Fibroblast of skin of right quadriceps (primary cell): ENCODE data around the gene ORMDL3.
A peak's percentile ranks its signal among the peaks of the same experiment; 100 is the strongest.
"Not testable (repeated sequence)": the region's sequence is repeated elsewhere in the genome, so short reads cannot be mapped to it uniquely, and the experiment has no call there.

ENCODE experiments used
- DNase-seq: peaks from one replicate; pipeline ENCODE4 v3.0.0-alpha.2; 2013

ORMDL3 gene

GRCh38 chr17:39923836-39924690 is 3.3 kb downstream of the ORMDL3 start:
- DNase-seq = no peak

DNA sequence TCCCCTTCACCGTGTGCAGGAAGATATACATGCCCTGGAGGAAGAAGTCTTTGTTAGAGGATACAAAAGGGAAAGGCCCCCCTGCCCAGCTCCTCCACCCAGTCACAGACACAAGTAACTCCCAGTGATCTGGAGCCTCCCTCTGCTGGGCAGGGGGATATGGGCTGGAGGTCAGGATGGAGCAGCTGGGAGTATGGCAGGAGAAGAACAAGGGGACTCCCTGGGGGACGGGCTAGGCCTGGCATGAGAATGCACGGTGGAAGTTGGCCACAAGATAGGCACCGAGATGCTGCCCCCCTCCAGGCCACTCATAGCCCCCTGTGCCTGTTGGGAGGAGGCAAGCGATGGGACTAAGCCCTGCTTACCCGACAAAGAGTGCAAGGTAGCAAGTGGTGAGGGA is 4.2 kb downstream of the ORMDL3 start:
- DNase-seq = no peak

- no peak for DNase-seq
Measured at GRCh38 chr17:39922006-39922405, 5.4 kb downstream of the ORMDL3 start.

DNA sequence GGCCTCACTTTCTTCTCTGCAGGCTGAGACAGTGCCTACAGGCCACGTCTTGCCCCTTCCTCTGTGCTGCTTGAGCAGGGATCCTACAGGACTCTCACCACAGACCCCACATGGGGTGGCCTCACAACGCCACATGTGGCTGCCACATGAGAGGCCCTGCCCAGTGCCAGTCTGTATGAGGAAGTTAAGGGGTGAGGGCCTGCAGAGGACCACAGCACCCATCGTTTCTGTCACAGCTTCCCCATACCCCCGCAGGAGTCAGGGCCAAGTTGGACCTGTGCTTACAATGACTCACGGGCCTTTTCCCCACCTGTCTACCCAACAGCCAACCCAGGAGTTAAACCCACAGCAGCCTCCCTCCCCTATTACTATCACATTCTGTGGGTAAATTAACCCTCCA is 6.1 kb downstream of the ORMDL3 start:
- no peak for DNase-seq

DNA sequence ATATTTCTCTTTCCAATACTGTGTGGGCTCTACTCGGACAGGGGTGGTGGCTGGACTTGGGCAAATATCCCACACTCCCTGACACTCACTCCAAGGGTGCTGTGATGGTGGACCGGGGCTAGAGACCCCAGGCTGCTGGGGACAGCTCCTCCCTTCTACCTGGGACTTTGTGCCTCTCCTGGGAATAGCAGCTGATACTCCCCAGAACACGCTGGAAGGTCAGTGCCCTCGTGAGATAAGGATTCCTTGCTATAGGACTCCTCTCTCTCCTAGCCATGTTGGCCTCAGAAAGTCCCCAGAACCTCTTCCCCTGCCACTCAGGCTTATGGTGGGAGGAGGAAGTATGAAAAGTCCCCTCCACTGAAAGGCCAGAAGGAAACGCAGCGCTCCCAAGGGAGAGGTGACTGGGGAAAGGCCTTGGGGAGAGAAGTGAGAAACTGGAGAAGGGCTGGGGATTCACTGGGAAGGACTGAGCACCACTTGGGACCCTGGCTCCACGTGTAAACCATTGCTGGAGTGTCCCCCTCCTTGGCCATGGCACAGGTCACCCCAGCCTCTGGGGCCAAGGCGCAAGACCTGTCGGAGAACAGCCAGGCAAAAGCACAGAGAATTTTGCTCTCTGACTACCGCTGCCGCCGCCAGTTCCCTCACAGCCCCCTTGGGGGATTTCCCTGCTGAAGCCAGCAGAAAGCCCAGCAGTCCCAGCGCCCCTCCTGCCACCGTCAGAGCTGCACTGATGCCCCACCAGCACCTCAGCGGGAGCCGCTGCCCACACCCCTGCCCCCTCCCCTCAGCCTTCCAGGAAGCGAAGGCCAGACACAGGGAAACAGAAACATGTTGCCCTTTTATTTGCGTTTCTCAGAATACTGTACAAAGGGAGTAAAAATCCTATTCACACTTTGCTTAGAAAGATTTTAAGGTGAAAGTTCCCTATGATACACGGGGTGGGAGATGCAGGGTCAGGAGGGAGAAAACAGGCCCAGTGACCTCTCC is 6.9 kb downstream of the ORMDL3 start:
- DNase-seq = no peak

GRCh38 chr17:39919087-39919683 is 8.2 kb downstream of the ORMDL3 start:
- DNase-seq = no peak

DNA sequence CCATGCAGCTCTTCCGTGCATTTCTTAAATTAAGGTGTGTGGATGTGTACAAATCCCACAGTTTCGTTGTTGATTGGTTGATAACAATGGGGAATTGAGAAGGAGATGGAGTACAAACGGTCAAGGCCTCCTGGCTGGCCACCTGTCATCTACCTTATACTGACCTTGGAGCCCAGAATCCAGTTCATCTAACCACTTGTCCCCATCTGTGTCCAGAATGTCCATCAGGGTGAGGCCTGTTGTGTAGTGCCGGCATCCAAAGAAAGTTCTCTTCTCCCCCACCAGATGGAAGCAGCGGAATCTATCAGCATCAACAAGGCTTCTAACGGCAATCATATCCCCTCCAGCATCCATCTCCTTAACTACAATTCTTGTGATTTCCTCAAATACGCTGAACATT is 10.5 kb downstream of the ORMDL3 start:
- no peak for DNase-seq

DNA sequence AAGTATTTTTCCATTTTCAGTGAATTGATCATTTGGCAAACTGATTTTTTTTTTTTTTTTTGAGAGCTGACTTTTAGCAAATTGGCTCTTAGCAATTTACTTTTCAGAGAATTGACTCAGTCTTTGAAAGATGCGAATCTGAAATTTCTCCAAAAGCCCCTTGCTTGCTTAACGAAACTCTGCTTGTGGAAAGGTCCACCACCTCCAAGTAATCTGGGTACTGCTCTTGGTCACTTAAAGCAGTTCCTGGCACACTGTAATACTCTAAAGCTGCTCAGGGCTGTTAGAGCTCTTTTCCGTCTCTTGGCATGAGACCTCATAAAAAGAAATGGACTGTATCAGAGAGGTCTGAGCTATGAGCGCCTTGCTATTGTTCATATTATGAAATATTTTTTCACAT is 11.8 kb downstream of the ORMDL3 start:
- no peak for DNase-seq

DNA sequence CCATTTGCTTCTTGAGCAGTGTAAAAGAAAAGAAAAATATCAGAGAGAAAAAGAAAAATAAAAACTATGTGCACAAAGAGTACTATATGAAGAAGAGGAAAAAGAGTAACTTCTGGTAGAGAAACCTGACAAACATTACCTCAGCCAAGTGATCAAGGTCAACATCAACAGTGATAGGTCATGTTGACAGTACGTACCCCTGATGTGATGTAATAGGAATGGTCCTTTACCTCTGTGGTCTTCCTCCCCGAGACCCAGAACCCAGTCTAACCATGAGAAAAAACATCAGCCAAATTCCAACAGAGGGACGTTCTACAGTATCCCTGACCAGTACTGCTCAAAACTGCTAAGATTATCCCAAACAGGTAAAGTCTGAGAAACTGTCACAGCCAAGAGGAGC is 13.4 kb downstream of the ORMDL3 start:
- DNase-seq = no peak

- no peak for DNase-seq
Measured at GRCh38 chr17:39908789-39909352, 18.5 kb downstream of the ORMDL3 start.

DNA sequence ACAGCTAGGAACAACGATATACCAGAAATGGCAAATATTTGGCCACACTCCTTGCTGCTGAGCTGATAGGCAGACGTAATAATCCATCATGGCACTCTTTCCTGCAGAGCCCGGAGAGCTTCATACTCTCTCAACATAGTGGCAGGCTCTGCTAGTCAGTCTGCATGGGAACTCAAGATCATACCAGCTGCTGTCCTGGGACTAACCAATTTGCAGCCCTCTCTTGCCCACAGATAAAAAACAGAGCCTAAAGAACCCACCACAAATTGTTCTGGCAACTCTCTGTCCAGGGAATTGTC is 22.5 kb downstream of the ORMDL3 start:
- no peak for DNase-seq

- peak; percentile 46 for DNase-seq
Measured at GRCh38 chr17:39903158-39903884, 24.1 kb downstream of the ORMDL3 start.

GRCh38 chr17:39902027-39902426 is 25.4 kb downstream of the ORMDL3 start:
- not testable (repeated sequence) for DNase-seq

DNA sequence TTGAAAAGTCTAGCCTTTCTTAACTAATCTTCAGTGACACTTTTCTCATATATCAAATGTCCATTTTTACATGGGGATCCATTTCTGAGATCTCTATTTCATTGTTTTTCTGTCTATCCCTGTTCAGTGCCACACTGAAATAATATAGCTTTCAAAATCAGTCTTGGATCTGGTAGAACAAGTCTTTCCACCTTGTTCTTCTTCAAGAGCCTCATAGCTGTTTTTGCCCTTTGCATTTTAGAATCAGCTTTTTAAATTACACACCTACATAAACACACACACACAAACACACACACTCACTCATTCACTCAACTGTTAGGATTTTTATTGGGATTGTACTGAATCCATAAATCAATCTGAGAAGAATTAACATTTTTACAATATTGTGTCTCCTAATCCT is 28.2 kb downstream of the ORMDL3 start:
- DNase-seq = no peak

DNA sequence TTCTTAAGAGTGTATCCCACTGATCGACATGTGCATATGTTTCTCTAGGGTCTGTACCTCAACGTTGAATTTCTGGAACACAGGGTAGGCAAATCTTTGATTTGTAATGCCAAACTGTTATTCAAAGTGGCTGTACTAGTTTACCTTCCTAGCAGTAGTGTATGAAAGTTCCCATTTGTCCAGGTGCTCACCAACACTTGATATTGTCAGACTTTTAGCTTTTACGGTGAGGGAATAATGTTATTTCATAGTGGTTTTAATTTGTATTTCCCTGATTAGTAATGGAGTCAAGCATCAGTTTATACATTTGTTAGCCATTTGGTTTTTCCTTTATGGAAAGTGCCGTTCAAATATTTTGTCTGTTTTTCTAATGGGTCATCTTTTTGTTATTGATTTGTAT is 29.3 kb downstream of the ORMDL3 start:
- DNase-seq = no peak

- DNase-seq = no peak
Measured at GRCh38 chr17:39894681-39895376, 32.6 kb downstream of the ORMDL3 start.

GRCh38 chr17:39889200-39889599 is 38.2 kb downstream of the ORMDL3 start:
- no peak for DNase-seq

DNA sequence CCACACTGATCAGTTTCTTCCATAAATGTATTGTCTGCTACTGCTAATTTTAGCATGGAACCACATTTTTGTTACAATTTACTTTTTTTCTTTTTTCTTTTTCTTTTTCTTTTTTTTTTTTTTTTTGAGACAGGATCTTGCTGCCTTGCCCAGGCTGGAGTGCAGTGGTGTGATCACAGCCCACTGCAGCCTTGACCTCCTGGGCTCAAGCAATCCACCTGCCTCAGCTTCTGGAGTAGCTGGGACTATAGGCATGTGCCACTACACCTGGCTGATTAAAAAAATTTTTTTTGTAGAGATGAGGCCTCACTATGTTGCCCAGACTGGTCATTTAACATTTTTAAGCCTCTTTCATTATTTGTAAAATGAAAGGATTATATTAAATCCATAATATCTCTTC is 40.3 kb downstream of the ORMDL3 start:
- DNase-seq = no peak

GRCh38 chr17:39886102-39886501 is 41.3 kb downstream of the ORMDL3 start:
- not testable (repeated sequence) for DNase-seq

DNA sequence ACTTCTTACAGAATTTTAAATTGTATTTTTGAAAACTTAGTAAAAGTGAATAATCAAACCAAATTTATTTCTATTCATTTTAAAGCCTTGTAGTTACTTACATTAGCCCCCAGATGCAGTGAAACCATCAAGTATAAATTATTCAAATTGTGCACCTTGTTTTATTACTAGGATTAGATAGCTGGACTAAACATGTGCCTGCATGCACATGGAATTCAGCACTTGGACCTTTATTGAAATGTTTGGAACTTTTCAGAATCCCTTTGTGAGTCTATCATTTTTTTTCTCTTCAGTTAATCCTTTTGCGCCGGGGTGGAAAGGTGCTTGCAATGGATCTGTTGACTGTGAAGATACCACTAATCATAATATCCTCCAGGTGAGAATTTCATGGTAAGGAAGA is 54.6 kb downstream of the ORMDL3 start:
- peak; percentile 31 for DNase-seq

- DNase-seq = no peak
Measured at GRCh38 chr17:39871801-39872200, 55.6 kb downstream of the ORMDL3 start.
